ENCODE measurements around the gene HS3ST1.

DNA sequence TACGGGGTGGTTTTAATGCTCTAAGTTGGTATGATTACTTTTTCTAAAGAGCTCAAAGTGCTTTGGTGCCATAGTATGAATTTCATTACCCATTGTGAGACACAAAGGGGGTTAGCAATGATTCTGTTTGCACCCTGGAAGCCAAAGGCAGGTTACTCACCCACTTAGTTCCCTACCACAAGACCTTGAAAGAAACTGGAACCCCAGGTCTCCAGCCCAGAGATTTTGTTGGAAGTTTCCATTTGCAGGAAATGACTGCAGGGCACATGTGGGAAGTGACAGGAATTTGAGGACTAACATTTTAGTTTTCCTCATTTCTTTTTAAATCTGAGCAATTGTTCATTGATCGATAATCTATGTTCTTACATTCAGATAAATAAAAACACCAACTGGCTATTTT lies 1.8 kb upstream of the HS3ST1 start:
- TF ChIP-seq, protein P1, sequence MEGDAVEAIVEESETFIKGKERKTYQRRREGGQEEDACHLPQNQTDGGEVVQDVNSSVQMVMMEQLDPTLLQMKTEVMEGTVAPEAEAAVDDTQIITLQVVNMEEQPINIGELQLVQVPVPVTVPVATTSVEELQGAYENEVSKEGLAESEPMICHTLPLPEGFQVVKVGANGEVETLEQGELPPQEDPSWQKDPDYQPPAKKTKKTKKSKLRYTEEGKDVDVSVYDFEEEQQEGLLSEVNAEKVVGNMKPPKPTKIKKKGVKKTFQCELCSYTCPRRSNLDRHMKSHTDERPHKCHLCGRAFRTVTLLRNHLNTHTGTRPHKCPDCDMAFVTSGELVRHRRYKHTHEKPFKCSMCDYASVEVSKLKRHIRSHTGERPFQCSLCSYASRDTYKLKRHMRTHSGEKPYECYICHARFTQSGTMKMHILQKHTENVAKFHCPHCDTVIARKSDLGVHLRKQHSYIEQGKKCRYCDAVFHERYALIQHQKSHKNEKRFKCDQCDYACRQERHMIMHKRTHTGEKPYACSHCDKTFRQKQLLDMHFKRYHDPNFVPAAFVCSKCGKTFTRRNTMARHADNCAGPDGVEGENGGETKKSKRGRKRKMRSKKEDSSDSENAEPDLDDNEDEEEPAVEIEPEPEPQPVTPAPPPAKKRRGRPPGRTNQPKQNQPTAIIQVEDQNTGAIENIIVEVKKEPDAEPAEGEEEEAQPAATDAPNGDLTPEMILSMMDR (IDR thresholded peaks at IDR 0.05), result no peak
- no peak for TF ChIP-seq EZH2phosphoT487 (IDR thresholded peaks at IDR 0.05)
